Endothelial cell (in vitro differentiated cells): Measurements from ENCODE around the gene ITGB5. TPM values are rescaled to one million over a fixed set of nuclear protein-coding genes. Genes with fewer than 3 reads are reported as not detected.

Experiments
- DNase-seq: peaks from one replicate; pipeline ENCODE4 v3.0.0; 2021; ENCODE audit warnings: low spot score
- H3K27ac Mint-ChIP-seq: one replicate; pipeline ENCODE4 v1.8.0; 2021; ENCODE audit warnings: mixed read lengths, inconsistent platforms; ENCODE audit not compliant: unreplicated experiment
- H3K27me3 Mint-ChIP-seq: one replicate; pipeline ENCODE4 v1.8.0; 2021; ENCODE audit warnings: mild to moderate bottlenecking, moderate library complexity, mixed read lengths, inconsistent platforms; ENCODE audit not compliant: unreplicated experiment
- H3K36me3 Mint-ChIP-seq: one replicate; pipeline ENCODE4 v1.8.0; 2021; ENCODE audit warnings: mild to moderate bottlenecking, low read depth, mixed read lengths, inconsistent platforms; ENCODE audit not compliant: unreplicated experiment
- H3K4me1 Mint-ChIP-seq: one replicate; pipeline ENCODE4 v1.8.0; 2021; ENCODE audit warnings: mild to moderate bottlenecking, mixed read lengths, inconsistent platforms; ENCODE audit not compliant: unreplicated experiment
- H3K4me3 Mint-ChIP-seq: one replicate; pipeline ENCODE4 v1.8.0; 2021; ENCODE audit warnings: mild to moderate bottlenecking, mixed read lengths, inconsistent platforms; ENCODE audit not compliant: unreplicated experiment
- H3K9me3 Mint-ChIP-seq: one replicate; pipeline ENCODE4 v1.8.0; 2021; ENCODE audit warnings: mixed read lengths, inconsistent platforms; ENCODE audit not compliant: unreplicated experiment
- long read RNA-seq: library from polyadenylated mRNA; unstranded; transcript quantifications from one replicate; pipeline ENCODE4 v2.0.0, GENCODE V29; 2020; ENCODE audit not compliant: unreplicated experiment
- total RNA-seq: library from RNA; stranded (reverse); fragmentation: NEBNext Ultra II Directional; extraction: Animal tissue kit (Norgen Biotek cat#: 25700); gene quantifications from one replicate; pipeline ENCODE4 v1.2.1, GENCODE V29; 2021; ENCODE audit not compliant: unreplicated experiment
- TF ChIP-seq, protein P1 (sequence below): fragments of 200-600 bp; sonication (generic); IDR thresholded peaks from one replicate; pipeline ENCODE4 v1.5.0; 2021; ENCODE audit warnings: antibody characterized with exemption; ENCODE audit not compliant: unreplicated experiment

The ITGB5 gene
- total RNA-seq = 55.2 TPM
- long read RNA-seq, partial matches to known transcripts = 0 of 3 reads
- long read RNA-seq, other reads (novel, unspliced or antisense) = 3 of 3 reads

- no peaks in the 10 kb centered on the region for H3K9me3 Mint-ChIP-seq
- H3K4me3 Mint-ChIP-seq = peak within 1 kb of the TSS; percentile 87
- peaks cover 4% of the 10 kb centered on the region for H3K27me3 Mint-ChIP-seq
- TF ChIP-seq, protein P1, sequence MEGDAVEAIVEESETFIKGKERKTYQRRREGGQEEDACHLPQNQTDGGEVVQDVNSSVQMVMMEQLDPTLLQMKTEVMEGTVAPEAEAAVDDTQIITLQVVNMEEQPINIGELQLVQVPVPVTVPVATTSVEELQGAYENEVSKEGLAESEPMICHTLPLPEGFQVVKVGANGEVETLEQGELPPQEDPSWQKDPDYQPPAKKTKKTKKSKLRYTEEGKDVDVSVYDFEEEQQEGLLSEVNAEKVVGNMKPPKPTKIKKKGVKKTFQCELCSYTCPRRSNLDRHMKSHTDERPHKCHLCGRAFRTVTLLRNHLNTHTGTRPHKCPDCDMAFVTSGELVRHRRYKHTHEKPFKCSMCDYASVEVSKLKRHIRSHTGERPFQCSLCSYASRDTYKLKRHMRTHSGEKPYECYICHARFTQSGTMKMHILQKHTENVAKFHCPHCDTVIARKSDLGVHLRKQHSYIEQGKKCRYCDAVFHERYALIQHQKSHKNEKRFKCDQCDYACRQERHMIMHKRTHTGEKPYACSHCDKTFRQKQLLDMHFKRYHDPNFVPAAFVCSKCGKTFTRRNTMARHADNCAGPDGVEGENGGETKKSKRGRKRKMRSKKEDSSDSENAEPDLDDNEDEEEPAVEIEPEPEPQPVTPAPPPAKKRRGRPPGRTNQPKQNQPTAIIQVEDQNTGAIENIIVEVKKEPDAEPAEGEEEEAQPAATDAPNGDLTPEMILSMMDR = no peak
- H3K27ac Mint-ChIP-seq = peak within 1 kb of the TSS; percentile 74
- peaks cover 29% of the 10 kb centered on the region for H3K4me1 Mint-ChIP-seq
- DNase-seq = peak; percentile 60
- no peaks in the 10 kb centered on the region for H3K36me3 Mint-ChIP-seq
These were observed at the start of gene ITGB5 for GRCh38 chr3:124887177-124887931. Gene ITGB5 (minus strand): TSS chr3:124887365. CDS start chr3:124887000, 365 bp downstream.

DNA sequence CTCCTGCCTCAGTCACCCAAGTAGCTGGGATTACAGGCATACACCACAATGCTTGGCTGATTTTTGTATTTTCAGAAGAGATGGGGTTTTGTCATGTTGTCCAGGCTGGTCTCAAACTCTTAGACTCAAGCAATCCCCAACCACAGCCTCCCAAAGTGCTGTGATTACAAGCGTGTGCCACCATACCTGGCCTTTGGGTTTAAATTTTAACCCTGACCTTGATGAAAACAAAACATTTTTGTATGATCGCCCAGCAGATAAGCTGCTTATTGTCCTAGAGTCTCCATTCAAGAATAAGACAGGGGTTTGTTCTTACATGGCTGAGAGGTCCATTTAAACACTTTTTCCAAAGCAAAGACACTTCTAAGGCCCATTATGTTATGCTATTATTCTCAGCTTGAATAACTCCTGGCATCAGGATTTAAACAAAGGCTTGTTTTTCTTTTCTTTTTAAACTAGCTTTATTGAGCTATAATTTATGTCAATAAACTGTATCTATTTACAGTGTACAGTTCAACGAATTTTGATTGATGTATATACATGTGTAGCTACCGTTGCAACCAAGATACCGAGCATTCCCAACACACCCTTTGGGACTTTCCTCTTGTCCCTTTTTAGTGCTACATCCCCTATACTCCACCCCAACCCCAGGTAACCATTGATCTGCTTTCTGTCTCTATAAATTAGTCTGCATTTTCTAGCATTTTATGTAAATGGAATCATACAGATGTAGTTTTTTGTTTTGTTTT, 48.8 kb upstream of the ITGB5 start:
- Mint-ChIP-seq H3K36me3 (no peaks in the 10 kb centered on the region), H3K4me3 (no peak overlapping the region), H3K27ac (no peak overlapping the region), H3K27me3 (no peaks in the 10 kb centered on the region), H3K9me3 (no peaks in the 10 kb centered on the region), H3K4me1 (peaks cover 16% of the 10 kb centered on the region)
- DNase-seq = no peak
- TF ChIP-seq, protein P1 = no peak

DNA sequence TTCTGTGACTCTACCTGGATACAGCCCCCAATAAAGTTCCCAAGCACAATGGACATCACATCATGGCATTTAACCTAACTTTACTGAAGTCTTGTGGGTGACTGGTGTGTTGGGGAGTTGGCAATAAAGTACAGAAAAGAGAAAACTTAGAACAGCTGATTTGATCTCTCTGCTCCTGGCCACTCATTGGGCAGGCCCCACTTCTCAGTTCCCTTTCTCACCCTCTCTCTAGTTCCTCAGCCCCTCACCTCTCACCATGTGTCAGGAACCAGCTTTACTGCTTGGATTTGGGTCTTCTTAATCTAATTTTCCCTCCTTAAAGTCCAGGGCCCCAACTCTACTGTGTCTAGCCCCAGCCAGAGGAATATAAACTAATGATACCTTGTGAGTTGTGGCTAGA, 48.1 kb upstream of the ITGB5 start:
- no peaks in the 10 kb centered on the region for H3K36me3 Mint-ChIP-seq
- H3K4me3 Mint-ChIP-seq = no peak overlapping the region
- TF ChIP-seq, protein P1 = no peak
- no peak for DNase-seq
- peaks cover 16% of the 10 kb centered on the region for H3K4me1 Mint-ChIP-seq
- no peak overlapping the region for H3K27ac Mint-ChIP-seq
- no peaks in the 10 kb centered on the region for H3K9me3 Mint-ChIP-seq
- H3K27me3 Mint-ChIP-seq = peaks cover 4% of the 10 kb centered on the region

DNA sequence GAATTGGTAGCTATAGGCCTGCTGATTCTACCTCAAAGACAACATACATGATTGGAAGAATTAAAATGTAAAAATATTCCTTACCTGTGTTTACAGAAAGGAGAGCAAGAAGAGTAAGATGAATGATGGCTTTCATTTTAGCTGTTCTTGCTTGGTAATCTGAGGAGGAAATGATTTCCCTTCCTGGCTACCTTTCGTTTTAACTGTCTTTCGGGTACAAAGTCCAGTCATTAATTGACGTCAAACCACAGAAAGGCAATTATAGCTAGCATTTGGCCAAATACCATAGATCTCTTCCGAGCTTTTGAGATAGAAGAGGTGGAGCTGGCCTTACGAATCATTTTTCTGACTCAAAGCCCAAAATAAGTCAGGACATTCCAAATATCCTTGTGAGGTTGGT, 47.4 kb upstream of the ITGB5 start, which contains the start of gene MUC13:
Gene MUC13, minus strand, starts transcription at position 175 of the 400 bp plus-strand sequence. Its CDS starts 39 bp downstream, at position 136.
- Mint-ChIP-seq H3K4me3 (no peak within 1 kb of the TSS), H3K36me3 (no peaks in the 10 kb centered on the region), H3K27me3 (peaks cover 4% of the 10 kb centered on the region), H3K9me3 (no peaks in the 10 kb centered on the region), H3K4me1 (peaks cover 16% of the 10 kb centered on the region), H3K27ac (peak within 1 kb of the TSS; percentile 36)
- TF ChIP-seq, protein P1 = no peak
- no peak for DNase-seq
